Hepatocyte (in vitro differentiated cells): ENCODE results near the gene CPE.

Source experiments
- CTCF ChIP-seq: fragments of 200-600 bp; sonication (generic); IDR thresholded peaks from 2 replicates; pipeline ENCODE4 v1.5.1; 2016; ENCODE audit warnings: antibody characterized with exemption, mild to moderate bottlenecking; ENCODE audit not compliant: poor library complexity
- EZH2 ChIP-seq: fragments of 200-600 bp; sonication (generic); IDR thresholded peaks from 2 replicates; pipeline ENCODE4 v1.6.1; 2016; ENCODE audit warnings: antibody characterized with exemption, mild to moderate bottlenecking, borderline replicate concordance

GRCh38 chr4:165504184-165504583, 125.4 kb downstream of the CPE start:
- TF ChIP-seq CTCF (no peak), EZH2 (no peak)
